Smooth muscle cell of the brain vasculature (primary cell): ENCODE measurements around the gene DMKN.
"Not testable (repeated sequence)": the region's sequence is repeated elsewhere in the genome, so short reads cannot be mapped to it uniquely, and the experiment has no call there.

Source experiments
- DNase-seq: peaks from one replicate; pipeline ENCODE4 v3.0.0-alpha.2; 2012; ENCODE audit warnings: low read depth, low spot score

DMKN gene

GRCh38 chr19:35497406-35497805 lies 16.0 kb downstream of the DMKN start:
- no peak for DNase-seq

- no peak for DNase-seq
These were observed 18.1 kb downstream of the DMKN start for GRCh38 chr19:35495107-35496064.

- DNase-seq: no peak
These were observed 19.5 kb downstream of the DMKN start for GRCh38 chr19:35493971-35494370.

- no peak for DNase-seq
These were observed 21.6 kb downstream of the DMKN start for GRCh38 chr19:35491836-35492360.

GRCh38 chr19:35490364-35490763 lies 23.1 kb downstream of the DMKN start, which contains the start of gene KRTDAP:
KRTDAP (minus strand) TSS chr19:35490464; CDS start chr19:35490442, 22 bp downstream.
- DNase-seq: no peak

- no peak for DNase-seq
These were observed 24.8 kb downstream of the DMKN start for GRCh38 chr19:35488677-35489076.

GRCh38 chr19:35487656-35488182 lies 25.7 kb downstream of the DMKN start:
- no peak for DNase-seq

- DNase-seq: no peak
These were observed 27.2 kb downstream of the DMKN start for GRCh38 chr19:35486268-35486708.

GRCh38 chr19:35484252-35485036 lies 29.0 kb downstream of the DMKN start:
- no peak for DNase-seq

- no peak for DNase-seq
These were observed 30.4 kb downstream of the DMKN start for GRCh38 chr19:35483089-35483488.

- DNase-seq: no peak
These were observed 34.4 kb downstream of the DMKN start for GRCh38 chr19:35478794-35479677.

- DNase-seq: no peak
These were observed 37.3 kb downstream of the DMKN start for GRCh38 chr19:35476149-35476548.

- DNase-seq: not testable (repeated sequence)
These were observed 38.9 kb downstream of the DMKN start for GRCh38 chr19:35474594-35474993.

- DNase-seq: no peak
These were observed 39.3 kb downstream of the DMKN start for GRCh38 chr19:35474104-35474503.

GRCh38 chr19:35471946-35472345 lies 41.5 kb downstream of the DMKN start:
- DNase-seq: no peak

- not testable (repeated sequence) for DNase-seq
These were observed 42.4 kb downstream of the DMKN start for GRCh38 chr19:35471075-35471474.

GRCh38 chr19:35470128-35470527 lies 43.3 kb downstream of the DMKN start:
- no peak for DNase-seq

- DNase-seq: no peak
These were observed 44.8 kb downstream of the DMKN start for GRCh38 chr19:35468637-35469036.

GRCh38 chr19:35466259-35466658 lies 47.2 kb downstream of the DMKN start:
- DNase-seq: no peak

GRCh38 chr19:35462956-35463355 lies 50.5 kb downstream of the DMKN start:
- DNase-seq: not testable (repeated sequence)

GRCh38 chr19:35462476-35462953 lies 50.9 kb downstream of the DMKN start:
- no peak for DNase-seq
